C4-2B (cell line): ENCODE results near the gene DLGAP1.

Experiments used
- CTCF ChIP-seq: fragments of 450-650 bp; conservative IDR thresholded peaks from 2 replicates; pipeline ENCODE4 v1.5.1; 2017; ENCODE audit warnings: mild to moderate bottlenecking
- ZFX ChIP-seq: fragments of 450-650 bp; IDR thresholded peaks from 2 replicates; pipeline ENCODE4 v1.6.1; 2017

GRCh38 chr18:4119127-4119648, 335.9 kb downstream of the DLGAP1 start:
- TF ChIP-seq CTCF (no peak), ZFX (no peak)
